HG03571 (cell line): ENCODE measurements around the gene KCNG2.
"Not testable (repeated sequence)": the region's sequence is repeated elsewhere in the genome, so short reads cannot be mapped to it uniquely, and the experiment has no call there.

ENCODE experiments used
- ATAC-seq: cut with Tn5 transposase; IDR thresholded peaks from one replicate; pipeline ENCODE4 v1.9.1; 2021; ENCODE audit not compliant: unreplicated experiment

Gene KCNG2

GRCh38 chr18:79797518-79798345, at the start of gene KCNG2:
Gene KCNG2 (plus strand): TSS chr18:79797938. CDS start chr18:79863668, 65,730 bp downstream.
- ATAC-seq: no peak

GRCh38 chr18:79748321-79749180, 49.2 kb upstream of the KCNG2 start:
- ATAC-seq: no peak

- no peak for ATAC-seq
Measured at GRCh38 chr18:79749251-79750191, 48.2 kb upstream of the KCNG2 start.

DNA sequence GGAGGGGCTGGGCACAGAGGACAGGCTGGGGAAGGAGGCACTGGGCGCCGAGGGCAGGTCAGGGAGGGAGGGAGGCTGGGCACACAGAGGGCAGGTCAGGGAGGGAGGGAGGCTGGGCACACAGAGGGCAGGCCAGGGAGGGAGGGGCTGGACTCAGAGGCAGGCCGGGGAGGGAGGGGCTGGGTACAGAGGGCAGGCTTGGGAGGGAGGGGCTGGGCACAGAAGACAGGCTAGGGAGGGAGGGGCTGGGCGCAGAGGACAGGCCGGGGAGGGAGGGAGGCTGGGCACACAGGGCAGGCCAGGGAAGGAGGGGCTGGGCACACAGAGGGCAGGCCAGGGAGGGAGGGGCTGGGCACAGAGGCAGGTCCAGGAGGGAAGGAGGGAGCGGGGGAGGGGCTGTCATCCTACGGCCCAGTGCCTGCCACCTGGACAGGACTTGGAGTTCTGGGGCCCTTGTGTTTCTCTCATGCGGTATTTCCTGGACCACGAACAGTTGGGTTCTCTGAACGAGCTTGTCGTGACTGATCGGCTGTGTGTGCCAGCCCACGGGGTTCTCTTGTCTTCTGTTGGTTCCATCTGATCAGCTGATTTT, 46.7 kb upstream of the KCNG2 start:
- no peak for ATAC-seq

DNA sequence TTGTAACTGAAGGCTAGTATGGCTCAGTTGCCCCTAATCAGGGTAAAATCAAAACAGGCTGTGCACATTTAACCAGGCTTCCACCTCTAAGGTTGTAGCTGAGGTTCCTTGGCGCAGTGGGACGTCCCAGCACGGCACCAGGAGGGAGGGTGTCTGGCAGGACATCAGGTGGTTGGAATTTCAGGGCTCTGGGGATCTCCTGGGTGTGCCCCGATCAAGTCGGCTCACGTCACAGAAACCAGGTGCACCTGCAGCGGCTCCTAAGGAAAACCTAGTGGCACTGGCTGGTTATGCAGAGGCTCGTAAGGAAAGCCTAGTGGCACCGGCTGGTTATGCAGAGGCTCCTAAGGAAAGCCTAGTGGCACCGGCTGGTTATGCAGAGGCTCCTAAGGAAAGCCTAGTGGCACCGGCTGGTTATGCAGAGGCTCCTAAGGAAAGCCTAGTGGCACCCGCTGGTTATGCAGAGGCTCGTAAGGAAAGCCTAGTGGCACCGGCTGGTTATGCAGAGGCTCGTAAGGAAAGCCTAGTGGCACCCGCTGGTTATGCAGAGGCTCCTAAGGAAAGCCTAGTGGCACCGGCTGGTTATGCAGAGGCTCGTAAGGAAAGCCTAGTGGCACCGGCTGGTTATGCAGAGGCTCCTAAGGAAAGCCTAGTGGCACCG, 45.7 kb upstream of the KCNG2 start:
- ATAC-seq: not testable (repeated sequence)

DNA sequence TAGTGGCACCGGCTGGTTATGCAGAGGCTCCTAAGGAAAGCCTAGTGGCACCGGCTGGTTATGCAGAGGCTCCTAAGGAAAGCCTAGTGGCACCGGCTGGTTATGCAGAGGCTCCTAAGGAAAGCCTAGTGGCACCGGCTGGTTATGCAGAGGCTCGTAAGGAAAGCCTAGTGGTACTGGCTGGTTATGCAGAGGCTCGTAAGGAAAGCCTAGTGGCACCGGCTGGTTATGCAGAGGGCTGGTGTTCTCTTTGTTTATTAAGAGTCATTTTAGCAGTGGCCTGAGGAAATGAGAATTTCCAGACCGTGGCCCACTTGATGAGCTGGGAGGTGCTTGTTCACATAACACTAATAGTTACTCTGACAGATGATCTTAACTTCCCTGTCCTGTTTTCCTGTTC, 44.8 kb upstream of the KCNG2 start:
- not testable (repeated sequence) for ATAC-seq

GRCh38 chr18:79753391-79753851, 44.3 kb upstream of the KCNG2 start:
- no peak for ATAC-seq

DNA sequence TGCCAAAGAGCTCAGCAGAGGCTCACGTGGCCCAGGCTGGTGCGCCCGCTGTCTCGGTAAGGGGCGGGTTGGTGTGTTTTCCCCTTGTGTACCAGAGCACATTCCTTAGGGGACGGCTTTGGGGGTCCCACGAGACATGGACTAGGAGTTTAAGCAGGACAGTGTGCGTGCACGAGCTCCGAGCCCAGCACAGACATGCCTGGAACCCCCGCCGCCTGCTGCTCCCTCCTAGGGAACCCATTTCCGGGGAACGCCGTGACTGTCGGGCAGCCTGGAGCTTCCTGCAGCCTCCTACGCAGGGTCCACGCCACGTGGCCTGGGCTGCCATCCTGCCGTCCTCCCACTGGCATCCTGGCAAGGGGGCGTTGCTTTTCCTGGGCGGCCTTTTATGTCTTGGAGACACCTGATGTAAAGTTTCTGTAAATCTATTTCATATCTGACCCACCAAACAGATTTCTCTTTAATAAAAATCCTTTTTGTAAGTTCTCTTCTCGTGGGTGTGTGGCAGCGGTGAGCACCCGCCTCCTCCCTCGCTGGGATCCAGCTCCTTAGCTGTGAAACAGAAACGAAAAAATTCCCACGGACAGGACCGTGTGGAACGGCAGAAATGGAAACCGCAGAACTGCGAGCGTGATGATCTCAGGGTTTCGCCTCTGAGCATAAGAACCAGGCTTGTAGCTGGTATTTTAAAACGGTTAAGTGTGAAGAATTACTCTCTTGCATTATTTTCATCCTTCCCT, 43.5 kb upstream of the KCNG2 start:
- ATAC-seq: no peak

DNA sequence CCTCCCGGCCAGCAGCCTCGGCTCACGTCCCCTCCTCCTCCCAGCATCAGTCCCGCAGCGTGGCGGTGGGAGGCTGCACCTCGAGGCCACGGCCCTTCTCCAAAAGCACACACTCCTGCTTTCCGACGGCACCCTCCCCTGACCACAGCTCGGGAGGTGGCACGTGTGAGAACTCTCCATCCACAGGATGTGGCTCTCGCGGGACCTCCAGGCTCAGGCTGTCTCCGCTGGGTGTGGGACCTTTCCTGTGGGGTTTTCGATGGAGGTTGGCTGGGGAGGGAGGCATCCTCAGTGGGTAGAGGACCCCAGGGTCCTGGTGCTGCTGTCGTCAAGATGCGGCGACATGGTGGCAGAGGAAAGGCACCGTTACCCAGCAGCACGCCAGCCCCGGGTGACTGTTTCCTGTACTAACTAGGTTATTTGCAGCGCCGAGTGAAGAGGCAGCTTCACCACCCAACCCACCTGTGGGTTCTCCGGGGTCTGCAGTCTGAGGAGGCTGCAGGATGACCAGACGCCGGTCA, 42.8 kb upstream of the KCNG2 start:
- no peak for ATAC-seq

- no peak for ATAC-seq
Measured at GRCh38 chr18:79755496-79756142, 42.1 kb upstream of the KCNG2 start.

DNA sequence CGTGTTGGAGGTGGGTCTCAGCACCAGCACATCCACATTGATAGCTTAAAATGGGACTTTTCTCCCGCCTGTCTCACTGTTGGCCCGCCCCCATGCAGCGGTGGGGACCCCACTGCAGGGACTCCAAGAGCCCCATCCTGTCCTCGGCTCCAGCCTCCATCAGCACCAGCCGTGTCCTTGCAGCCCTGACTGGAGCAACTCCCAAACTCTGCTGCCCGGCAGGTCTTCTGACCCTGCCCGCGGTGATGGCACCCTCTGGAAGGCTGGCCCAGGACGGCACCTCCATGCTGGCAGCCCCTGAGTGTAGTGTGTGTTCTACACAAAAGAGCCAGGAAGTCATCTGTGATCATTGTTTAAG, 41.6 kb upstream of the KCNG2 start:
- ATAC-seq: no peak

DNA sequence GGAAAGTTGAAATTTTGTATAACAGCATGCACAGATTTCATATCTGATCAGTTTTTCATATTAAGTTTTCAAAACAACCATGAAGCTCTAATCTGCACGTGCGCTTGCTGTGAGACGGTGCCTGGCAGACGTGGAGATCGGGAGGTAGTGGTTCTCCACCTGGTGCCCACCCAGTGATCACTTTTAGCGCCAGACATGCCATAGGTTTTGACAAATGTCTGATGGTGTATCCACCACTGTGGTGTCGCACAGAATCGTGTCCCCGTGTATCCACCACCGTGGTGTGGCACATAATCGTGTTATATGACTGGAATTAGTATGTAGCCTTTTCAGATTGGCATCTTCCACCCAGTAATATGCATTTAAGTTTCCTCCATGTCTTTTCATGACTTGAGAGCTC, 40.9 kb upstream of the KCNG2 start:
- no peak for ATAC-seq

DNA sequence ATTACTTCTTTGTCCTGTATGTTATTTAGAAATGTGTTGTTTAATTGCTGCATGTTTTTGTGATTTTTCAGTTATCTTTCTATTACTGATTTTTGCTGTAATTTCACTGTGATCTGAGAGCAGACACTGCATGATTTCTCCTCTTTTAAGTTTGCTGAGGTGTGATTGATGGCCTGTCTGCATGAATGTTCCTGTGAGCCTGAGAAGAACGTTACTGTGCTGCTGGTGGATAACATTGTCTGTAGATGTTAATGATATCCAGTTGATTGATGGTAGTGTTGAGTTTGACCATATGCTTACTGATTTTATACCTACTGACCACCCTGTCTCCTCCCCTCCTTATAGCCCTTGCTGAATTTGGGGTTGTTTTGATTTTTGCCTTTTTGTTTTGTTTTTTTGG, 37.4 kb upstream of the KCNG2 start:
- no peak for ATAC-seq

DNA sequence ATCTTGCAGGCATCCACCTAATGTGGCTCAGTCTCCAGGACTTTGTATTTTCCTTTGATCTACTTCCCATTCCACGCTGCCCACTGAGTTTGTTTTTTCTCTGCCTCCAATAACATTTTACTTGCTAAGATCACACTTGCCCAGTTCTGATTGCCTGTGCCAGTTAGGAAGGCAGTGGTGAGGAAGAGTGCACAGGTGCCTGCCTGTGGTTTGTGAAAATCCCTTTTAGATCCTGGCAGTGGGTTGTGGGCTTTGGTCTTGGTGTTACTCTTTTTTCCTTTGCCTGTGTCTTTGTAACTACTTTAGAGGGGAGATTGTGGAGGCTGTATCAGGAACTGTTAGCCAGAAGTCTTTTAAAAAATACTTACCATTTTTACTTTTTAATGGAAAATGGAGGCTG, 36.9 kb upstream of the KCNG2 start:
- no peak for ATAC-seq

DNA sequence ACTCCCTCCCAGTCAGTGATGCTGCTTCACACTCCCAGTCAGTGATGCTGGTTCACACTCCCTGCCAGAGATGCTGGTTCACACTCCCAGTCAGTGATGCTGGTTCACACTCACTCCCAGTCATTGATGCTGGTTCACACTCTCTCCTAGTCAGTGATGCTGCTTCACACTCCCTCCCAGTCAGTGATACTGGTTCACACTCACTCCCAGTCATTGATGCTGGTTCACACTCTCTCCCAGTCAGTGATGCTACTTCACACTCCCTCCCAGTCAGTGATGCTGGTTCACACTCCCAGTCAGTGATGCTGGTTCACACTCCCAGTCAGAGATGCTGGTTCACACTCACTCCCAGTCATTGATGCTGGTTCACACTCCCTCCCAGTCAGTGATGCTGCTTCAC, 34.3 kb upstream of the KCNG2 start:
- ATAC-seq: no peak

GRCh38 chr18:79764131-79764530, 33.6 kb upstream of the KCNG2 start:
- no peak for ATAC-seq

DNA sequence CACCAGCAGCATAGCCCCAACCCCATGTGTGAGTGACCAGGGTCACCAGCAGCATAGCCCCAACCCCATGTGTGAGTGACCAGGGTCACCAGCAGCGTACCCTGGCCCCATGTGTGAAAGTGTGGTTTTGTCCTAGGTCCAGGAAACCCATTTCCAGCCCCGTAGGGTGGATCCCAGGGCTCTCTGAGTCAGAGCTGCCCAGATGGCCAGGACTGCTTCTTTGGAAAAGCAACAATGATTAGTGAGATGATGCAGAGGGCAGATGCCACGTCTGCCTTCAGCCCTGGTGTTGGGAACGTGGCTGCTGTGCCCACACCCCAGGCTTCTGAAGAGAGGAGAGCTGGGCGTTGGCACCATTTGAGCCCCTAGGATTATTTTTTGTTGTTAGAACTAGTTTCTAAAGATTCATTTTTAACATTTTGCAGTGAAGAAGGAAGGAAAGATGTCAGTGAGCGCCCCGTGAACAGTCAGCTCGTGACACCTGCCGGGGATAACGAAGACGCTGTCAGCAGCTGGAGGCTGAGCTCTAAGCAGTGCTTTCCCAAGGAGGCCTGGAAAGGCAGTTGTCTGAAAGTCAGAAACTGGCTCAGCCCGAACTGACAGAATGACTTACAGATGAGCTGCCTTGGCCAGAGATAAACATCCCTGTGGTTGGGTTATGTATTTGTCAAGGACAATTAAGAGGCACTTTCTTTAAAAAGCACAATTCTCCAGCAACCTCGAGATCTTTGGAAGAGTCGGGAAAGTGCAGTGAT, 32.1 kb upstream of the KCNG2 start:
- no peak for ATAC-seq

DNA sequence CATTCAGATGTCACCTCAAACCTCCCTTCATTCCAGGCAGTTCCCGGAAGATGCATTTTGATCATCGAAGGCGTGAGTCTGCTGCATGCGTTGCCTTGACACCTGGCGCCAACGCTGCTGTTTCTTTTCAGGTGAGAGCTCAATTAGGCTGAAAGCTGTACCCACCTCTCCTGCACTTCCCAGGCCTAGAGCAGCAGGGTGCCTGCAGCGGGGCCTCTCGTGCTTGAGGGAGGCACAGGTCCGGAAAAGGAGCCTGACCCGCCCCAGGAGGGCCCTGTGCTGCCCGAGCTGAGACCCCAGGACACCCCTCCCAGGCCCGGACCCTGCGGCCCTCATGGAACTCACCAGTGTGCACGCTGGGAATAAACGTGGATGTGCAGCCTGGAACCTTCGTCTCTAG, 31.4 kb upstream of the KCNG2 start:
- no peak for ATAC-seq
